A549 (cell line): ENCODE measurements around the gene INTS7. TPM values are rescaled to one million over a fixed set of nuclear protein-coding genes. Genes with fewer than 3 reads are reported as not detected.

ENCODE experiments used
- ATAC-seq, 2 experiments: fragments of 200-7000 bp in 1 of 2; fragments of >200 bp in 1 of 2; cut with Nextera tagmentation in 1 of 2; cut with Tn5 transposase in 1 of 2; 3 replicates each; pipeline versions ENCODE4 v1.8.0 to v1.9.1; 2018 to 2020; ENCODE audit warnings: mild to moderate bottlenecking in 1 of 2, moderate library complexity in 1 of 2
- CTCF ChIA-PET: fragments of 300-600 bp; sonication (Branson Sonifier 250); formaldehyde crosslinking; extraction: SDS; loops from one replicate; lab custom pipeline; 2021; ENCODE audit warnings: antibody characterized with exemption, inconsistent platforms; lab: Yijun Ruan, JAX
- POLR2A ChIA-PET: fragments of 350-600 bp; formaldehyde crosslinking; extraction: SDS; loops from one replicate; lab custom pipeline; 2021; ENCODE audit warnings: antibody characterized with exemption, inconsistent platforms; lab: Yijun Ruan, JAX
- DNase-seq, 2 experiments: peaks; one replicate each; pipeline versions ENCODE4 v3.0.0 to v3.0.0-alpha.2; 2011 to 2016; ENCODE audit warnings: low read depth in 1 of 2, low spot score in 1 of 2
- FAIRE-seq: peaks from 2 replicates; lab custom pipeline; 2011; peaks lifted over from hg19 to GRCh38; lab: Jason Lieb, UNC
- H3K27ac ChIP-seq, 2 experiments: fragments of >200 bp; sonication (Bioruptor Twin); formaldehyde crosslinking; 3 replicates each; pipeline ENCODE4 v1.5.1; 2016 to 2017
- H3K4me1 ChIP-seq: fragments of >200 bp; sonication (Bioruptor Twin); formaldehyde crosslinking; 3 replicates; pipeline ENCODE4 v1.6.1; 2016
- H3K4me2 ChIP-seq: fragments of >200 bp; sonication (Bioruptor Twin); formaldehyde crosslinking; 3 replicates; pipeline ENCODE4 v1.6.1; 2016
- H3K4me3 ChIP-seq: fragments of >200 bp; sonication (Bioruptor Twin); formaldehyde crosslinking; 3 replicates; pipeline ENCODE4 v1.5.1; 2016
- H3K9me3 ChIP-seq: fragments of >200 bp; sonication (Bioruptor Twin); formaldehyde crosslinking; 3 replicates; pipeline ENCODE4 v1.6.1; 2016
- ATOH8 ChIP-seq: fragments of 250-450 bp; sonication (Bioruptor Pico); IDR thresholded peaks from 2 replicates; pipeline ENCODE4 v1.5.0; 2020; ENCODE audit warnings: low read depth, mild to moderate bottlenecking, moderate library complexity
- BCL3 ChIP-seq: fragments of >200 bp; sonication (Bioruptor Twin); formaldehyde crosslinking; IDR thresholded peaks from 3 replicates; pipeline ENCODE4 v1.6.1; 2016
- BHLHE40 ChIP-seq: IDR thresholded peaks from 2 replicates; pipeline ENCODE4 v1.6.1; 2012; ENCODE audit warnings: low read depth, low read length, inconsistent platforms
- CEBPB ChIP-seq, 2 experiments: fragments of >200 bp in 1 of 2; sonication (Bioruptor Twin) in 1 of 2; formaldehyde crosslinking in 1 of 2; IDR thresholded peaks; 2 replicates each; pipeline ENCODE4 v1.6.1; 2012 to 2016
- CHD4 ChIP-seq: fragments of 200-600 bp; sonication (generic); IDR thresholded peaks from 2 replicates; pipeline ENCODE4 v1.6.1; 2016; ENCODE audit warnings: antibody characterized with exemption, mild to moderate bottlenecking, borderline replicate concordance
- CTCF ChIP-seq: fragments of >200 bp; sonication (Bioruptor Twin); formaldehyde crosslinking; IDR thresholded peaks from 3 replicates; pipeline ENCODE4 v1.5.1; 2016
- E2F6 ChIP-seq: IDR thresholded peaks from 2 replicates; pipeline ENCODE4 v1.6.1; 2012; ENCODE audit warnings: low read depth, borderline replicate concordance
- EHMT2 ChIP-seq: fragments of 200-600 bp; sonication (generic); IDR thresholded peaks from 2 replicates; pipeline ENCODE4 v1.6.1; 2016; ENCODE audit warnings: antibody characterized with exemption, low read depth, mild to moderate bottlenecking, moderate library complexity
- EP300 ChIP-seq, 2 experiments: fragments of >200 bp; sonication (Bioruptor Twin); formaldehyde crosslinking; IDR thresholded peaks; 2 replicates in 1 of 2; 3 replicates in 1 of 2; pipeline ENCODE4 v1.6.1; 2016 to 2017
- FOSB ChIP-seq: fragments of 250-450 bp; sonication (Bioruptor Pico); IDR thresholded peaks from 2 replicates; pipeline ENCODE4 v1.5.0; 2020; ENCODE audit warnings: mild to moderate bottlenecking, moderate library complexity
- GATA3 ChIP-seq: IDR thresholded peaks from 2 replicates; pipeline ENCODE4 v1.6.1; 2012; ENCODE audit warnings: borderline replicate concordance
- HDAC2 ChIP-seq: fragments of 200-600 bp; sonication (generic); IDR thresholded peaks from 2 replicates; pipeline ENCODE4 v1.6.1; 2016
- JUNB ChIP-seq: fragments of >200 bp; sonication (Bioruptor Twin); formaldehyde crosslinking; IDR thresholded peaks from 2 replicates; pipeline ENCODE4 v1.6.1; 2016
- MAFK ChIP-seq: fragments of 450-650 bp; IDR thresholded peaks from 2 replicates; pipeline ENCODE4 v1.6.1; 2014; ENCODE audit not compliant: partially characterized antibody
- MAZ ChIP-seq: fragments of 150-350 bp; IDR thresholded peaks from 2 replicates; pipeline ENCODE4 v1.6.1; 2014; ENCODE audit warnings: antibody characterized with exemption, low read depth, low read length, borderline replicate concordance
- MYC ChIP-seq: IDR thresholded peaks from 2 replicates; pipeline ENCODE4 v1.6.1; 2012; ENCODE audit warnings: mild to moderate bottlenecking, inconsistent platforms, low read length, improper control_type of control experiment, borderline replicate concordance
- NPAS2 ChIP-seq: fragments of 250-450 bp; sonication (Bioruptor Pico); IDR thresholded peaks from 2 replicates; pipeline ENCODE4 v1.8.0; 2022; ENCODE audit warnings: mild to moderate bottlenecking, moderate library complexity, borderline replicate concordance
- NR3C1 ChIP-seq: fragments of >200 bp; sonication (Bioruptor Twin); formaldehyde crosslinking; IDR thresholded peaks from 3 replicates; pipeline ENCODE4 v1.6.1; 2017
- POLR2A ChIP-seq: IDR thresholded peaks from 2 replicates; pipeline ENCODE4 v1.6.1; 2012; ENCODE audit warnings: mild to moderate bottlenecking, low read length
- POLR2AphosphoS2 ChIP-seq: conservative IDR thresholded peaks from 2 replicates; pipeline ENCODE4 v1.6.1; 2012; ENCODE audit warnings: low read length, improper control_type of control experiment, inconsistent platforms
- RAD21 ChIP-seq, 2 experiments: fragments of >200 bp in 1 of 2; sonication (Bioruptor Twin) in 1 of 2; formaldehyde crosslinking in 1 of 2; IDR thresholded peaks in 1 of 2; conservative IDR thresholded peaks in 1 of 2; 2 replicates in 1 of 2; 3 replicates in 1 of 2; pipeline ENCODE4 v1.6.1; 2012 to 2018; ENCODE audit warnings: inconsistent platforms in 1 of 2
- RARB ChIP-seq: fragments of 250-450 bp; sonication (Bioruptor Pico); IDR thresholded peaks from 2 replicates; pipeline ENCODE4 v1.8.0; 2021; ENCODE audit warnings: mild to moderate bottlenecking, moderate library complexity
- RFX5 ChIP-seq: fragments of 450-650 bp; IDR thresholded peaks from 2 replicates; pipeline ENCODE4 v1.7.1; 2014; ENCODE audit warnings: antibody characterized with exemption, mild to moderate bottlenecking, moderate library complexity
- SMC3 ChIP-seq: fragments of >200 bp; sonication (Bioruptor Twin); formaldehyde crosslinking; IDR thresholded peaks from 3 replicates; pipeline ENCODE4 v1.6.1; 2018; ENCODE audit warnings: inconsistent platforms
- SREBF2 ChIP-seq: fragments of 450-650 bp; IDR thresholded peaks from 2 replicates; pipeline ENCODE4 v1.6.1; 2014; ENCODE audit warnings: mild to moderate bottlenecking, moderate library complexity
- TP53 ChIP-seq: fragments of 250-450 bp; sonication (Bioruptor Pico); IDR thresholded peaks from 2 replicates; pipeline ENCODE4 v1.5.0; 2021; ENCODE audit warnings: mild to moderate bottlenecking, moderate library complexity
- ZSCAN20 ChIP-seq: fragments of 250-450 bp; sonication (Bioruptor Pico); IDR thresholded peaks from 2 replicates; pipeline ENCODE4 v1.8.0; 2022; ENCODE audit warnings: mild to moderate bottlenecking, moderate library complexity
- WGBS: methylation state at CpG from one replicate; pipeline ENCODE4 v1.1.6; 2017; ENCODE audit errors: missing lambda C conversion rate; 5-methylcytosine and 5-hydroxymethylcytosine counted together
- polyA plus RNA-seq, 4 experiments: library from polyadenylated mRNA; depleted of rRNA in 3 of 4; stranded (reverse); fragments of >200 nt; fragmentation: RNase III in 1 of 4; extraction: RNeasy Plus Mini Kit Qiagen cat#74134 plus additional on column Dnase treatment in 1 of 4; gene quantifications; 2 replicates in 3 of 4; 3 replicates in 1 of 4; pipeline ENCODE4 v1.2.3, GENCODE V29; 2011 to 2017

INTS7 gene
- polyA plus RNA-seq, 2 of the 4 experiments (the other 2 are of a cell fraction) = 21.5 to 47.2 TPM

- no peak for TF ChIP-seq BCL3
- no peak for TF ChIP-seq HDAC2
- TF ChIP-seq ZSCAN20 (CRISPR knock-in tag) = no peak
- TF ChIP-seq MAFK = no peak
- no peak for TF ChIP-seq SREBF2
- 0 out of 2 replicates have a peak, but pooled peaks have one; percentile 41 for TF ChIP-seq JUNB
- no peak for TF ChIP-seq MAZ
- no peak for TF ChIP-seq TP53 (CRISPR knock-in tag)
- no peak for TF ChIP-seq BHLHE40
- peak; percentile 98 for TF ChIP-seq SMC3
- no peak for TF ChIP-seq RARB (CRISPR knock-in tag)
- TF ChIP-seq CTCF = peak; percentile 95
- TF ChIP-seq CEBPB (IDR thresholded peaks at IDR 0.05) = peak; percentile 4 to 64; a peak in 2 of 4 replicates
- peak; percentile 95 to 97 for TF ChIP-seq RAD21 (conservative IDR thresholded peaks at IDR 0.05 in 1 of 2, IDR thresholded peaks at IDR 0.05 in 1 of 2)
- TF ChIP-seq EHMT2 = no peak
- no peak for TF ChIP-seq NR3C1
- TF ChIP-seq E2F6 = no peak
- no peak for TF ChIP-seq FOSB (CRISPR knock-in tag)
- TF ChIP-seq MYC = no peak
- TF ChIP-seq EP300 (IDR thresholded peaks at IDR 0.05) = peak; percentile 10 to 52; a peak in 2 of 5 replicates
- 0 out of 2 replicates have a peak, but pooled peaks have one; percentile 29 for TF ChIP-seq RFX5
- TF ChIP-seq ATOH8 (CRISPR knock-in tag) = no peak
- TF ChIP-seq NPAS2 = no peak
- peak; percentile 56; the same call in 1 of the 2 replicates for TF ChIP-seq GATA3
- TF ChIP-seq POLR2A = no peak
These were observed 90.4 kb downstream of the INTS7 start (continued) for GRCh38 chr1:211944733-211945500.

- Histone ChIP-seq H3K9me3 (no peaks in the 10 kb centered on the region), H3K4me3 (no peak overlapping the region), H3K4me1 (peaks cover 30% of the 10 kb centered on the region), H3K4me2 (no peak overlapping the region), H3K27ac (no peak overlapping the region)
- DNase-seq = no peak
- ChIA-PET POLR2A (no interaction called here), CTCF (interaction anchor here (1.4 to 6.0 kb wide), 2 partner anchors 243 to 262 kb away, joined by 3 to 61 read pairs; no protein-coding TSS in a partner anchor)
- TF ChIP-seq TP53 (CRISPR knock-in tag) = no peak
- TF ChIP-seq POLR2A = no peak
- TF ChIP-seq POLR2AphosphoS2 = no peak
- no peak for TF ChIP-seq CTCF
- TF ChIP-seq CHD4 = no peak
- no peak for ATAC-seq
- FAIRE-seq = no peak
- 95% methylated on average over 3 of the region's 3 CpGs for WGBS
These were observed 92.8 kb downstream of the INTS7 start for GRCh38 chr1:211942583-211942982.
